COLO668 (cell line): ENCODE results near the gene TIGD1.

Source experiments
- DNase-seq: peaks from one replicate; lab custom pipeline; 2025; ENCODE audit not compliant: unreplicated experiment; lab: John Stamatoyannopoulos, UW

The TIGD1 gene

DNA sequence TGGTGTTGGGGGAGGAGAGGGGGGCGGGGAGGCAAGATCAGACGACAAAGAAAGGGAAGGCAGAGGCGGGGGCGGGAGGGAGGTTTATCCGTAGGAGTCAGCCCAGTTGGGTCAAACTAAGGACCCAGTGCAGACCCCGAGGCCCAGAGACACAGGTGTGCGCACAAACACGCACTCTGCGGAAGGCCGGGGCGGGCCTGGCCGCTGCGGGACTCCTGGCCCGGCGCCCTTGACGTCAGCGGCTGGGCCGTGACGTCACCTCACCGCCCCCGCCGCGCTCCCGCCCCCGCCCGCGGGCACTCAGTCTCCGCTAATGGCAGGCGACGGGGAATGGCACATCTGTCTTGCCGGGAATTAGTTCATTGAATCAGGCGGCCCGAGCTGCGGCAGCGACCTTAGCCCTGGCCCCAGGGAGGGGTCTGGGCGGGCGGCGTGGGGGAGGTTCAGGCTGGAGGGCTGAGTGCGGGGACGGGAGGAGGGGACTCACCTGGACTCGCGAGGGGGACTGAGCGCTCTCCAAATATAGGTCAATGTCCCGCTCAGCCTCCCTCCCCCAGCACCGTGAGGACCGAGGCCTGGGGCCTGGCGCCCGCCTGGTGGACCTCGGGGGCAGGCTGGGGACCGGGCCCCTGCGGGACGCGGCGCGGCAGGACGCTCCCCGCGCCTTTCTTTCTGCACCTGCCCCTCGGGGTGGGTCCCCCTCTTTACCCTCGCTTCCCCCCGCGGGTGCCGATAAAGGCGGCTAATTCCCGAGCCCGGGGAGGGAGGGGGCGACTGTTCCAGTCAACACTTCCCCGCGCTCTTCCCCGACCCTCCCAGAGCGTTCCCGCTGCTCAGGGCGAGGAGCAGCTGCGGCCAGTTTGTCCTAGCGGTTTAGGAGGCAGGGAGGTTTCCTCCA, 47.2 kb downstream of the TIGD1 start:
- DNase-seq = peak; percentile 26

DNA sequence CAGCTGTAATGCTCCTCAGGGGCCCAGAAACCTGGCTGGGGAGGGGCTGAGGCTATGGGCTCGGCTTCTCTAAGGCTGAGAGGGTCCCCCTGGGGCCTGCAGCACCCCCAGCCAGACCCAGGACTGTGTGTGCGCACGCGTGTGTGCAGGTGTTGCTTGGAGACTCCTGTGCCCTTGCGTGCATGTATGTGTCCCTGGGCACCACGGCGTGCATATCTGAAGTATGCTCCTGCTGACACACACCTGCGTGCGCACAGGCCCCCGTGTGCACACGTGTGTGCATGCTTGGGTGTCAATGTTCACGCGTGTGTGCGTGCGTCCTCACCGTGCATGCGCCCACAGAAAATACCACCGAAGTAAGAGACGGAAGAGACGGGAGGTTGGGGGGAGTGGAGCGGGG, 47.8 kb downstream of the TIGD1 start:
- no peak for DNase-seq

DNA sequence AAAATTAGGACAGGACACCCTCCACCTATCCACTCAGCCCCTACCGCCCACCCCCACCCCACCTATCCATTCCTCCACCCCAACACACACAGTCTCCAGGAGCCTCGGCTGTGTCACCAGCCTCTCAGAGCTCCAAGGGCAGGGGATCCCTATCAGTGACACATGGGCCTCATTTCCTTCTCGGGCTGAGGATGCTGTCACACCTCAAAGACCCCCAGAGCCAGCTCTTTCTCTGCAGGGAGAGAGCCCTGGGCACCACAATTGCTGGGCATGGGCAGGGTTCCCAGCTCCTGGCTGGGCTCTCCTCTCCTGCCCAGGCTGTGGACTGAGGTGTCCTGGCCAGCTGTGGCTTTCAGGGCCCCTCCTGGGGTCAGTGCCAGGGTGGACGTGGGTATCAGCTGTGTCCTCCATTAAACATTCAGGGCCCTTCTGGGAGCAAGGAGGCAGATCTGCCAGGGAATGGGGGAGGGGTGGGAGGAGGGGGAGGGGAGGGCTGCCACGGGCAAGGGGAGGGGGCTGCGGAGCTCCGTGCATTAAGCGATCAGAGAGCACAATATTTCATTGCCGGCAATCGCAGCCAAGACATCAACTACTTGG, 48.5 kb downstream of the TIGD1 start:
- no peak for DNase-seq

DNA sequence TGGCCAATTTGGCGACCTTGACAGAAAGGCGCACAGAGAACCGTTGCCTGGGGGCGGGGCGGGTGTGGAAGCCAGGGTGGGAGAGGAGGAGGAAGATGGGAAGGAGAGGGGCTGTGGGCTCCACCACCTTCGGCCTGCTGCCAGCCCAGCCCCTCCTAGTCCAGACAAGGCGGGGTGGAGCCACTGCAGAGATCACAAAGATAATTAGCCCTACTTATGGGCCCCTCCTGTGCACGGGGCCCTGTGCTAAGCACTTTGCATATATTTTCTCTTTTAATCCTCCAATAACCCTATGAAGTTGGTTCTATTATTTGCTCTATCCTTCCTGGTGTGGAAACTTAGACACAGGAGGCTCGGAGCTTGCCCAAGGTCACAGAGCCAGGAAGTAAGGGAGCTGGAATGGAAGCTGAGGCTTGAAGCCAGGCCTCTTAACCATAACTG, 49.0 kb downstream of the TIGD1 start:
- no peak for DNase-seq

DNA sequence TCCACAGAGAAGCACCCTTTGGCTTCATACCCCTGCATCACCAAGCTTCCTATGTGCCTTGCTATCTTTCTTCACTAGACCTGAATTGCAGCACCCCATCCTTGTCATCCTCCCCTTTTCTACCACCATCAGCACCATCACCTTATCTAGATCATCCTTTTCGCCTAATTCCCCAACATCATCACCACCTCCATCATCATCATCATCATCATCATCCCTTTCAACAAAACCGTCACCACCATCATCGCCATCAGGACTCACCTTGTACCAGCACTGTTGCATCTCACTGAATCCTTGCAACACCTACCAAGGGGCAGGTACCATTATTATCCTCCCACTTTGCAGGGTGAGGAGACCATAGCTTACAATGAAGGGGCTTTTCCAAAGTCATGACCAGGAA, 51.9 kb downstream of the TIGD1 start:
- DNase-seq = no peak
